GM23248 (cell line): ENCODE measurements around the gene ROR1.

ENCODE experiments used
- EZH2 ChIP-seq: fragments of 200-600 bp; sonication (generic); IDR thresholded peaks from 2 replicates; pipeline ENCODE4 v1.6.1; 2018; ENCODE audit warnings: antibody characterized with exemption, mild to moderate bottlenecking; ENCODE audit not compliant: insufficient read depth, poor library complexity, severe bottlenecking
- EZH2phosphoT487 ChIP-seq: fragments of 200-600 bp; sonication (generic); IDR thresholded peaks from 2 replicates; pipeline ENCODE4 v1.6.1; 2018; ENCODE audit warnings: antibody characterized with exemption, moderate library complexity, mild to moderate bottlenecking, low read depth; ENCODE audit not compliant: insufficient read depth

DNA sequence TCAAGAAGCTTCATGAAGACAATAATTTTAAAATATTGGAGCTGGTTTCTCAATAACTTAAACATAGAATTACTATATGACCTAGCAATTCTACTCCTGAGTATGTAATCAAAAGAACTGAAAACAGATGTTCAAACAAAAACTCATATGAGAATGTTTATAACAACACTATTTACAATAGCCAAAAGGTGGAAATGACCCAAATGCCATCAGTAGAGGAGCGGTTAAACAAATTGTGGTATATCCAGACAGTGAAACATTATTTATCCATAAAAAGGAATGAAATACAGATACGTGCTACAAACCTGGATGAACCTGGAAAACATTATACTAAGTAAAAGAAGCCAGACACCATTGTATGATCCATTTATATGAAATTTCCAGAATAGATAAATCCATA lies 366.8 kb downstream of the ROR1 start:
- TF ChIP-seq EZH2 (no peak), EZH2phosphoT487 (no peak)
